ENCODE results near the gene PLCB3.
A peak's percentile ranks its signal among the peaks of the same experiment; 100 is the strongest.

Gene PLCB3

GRCh38 chr11:64232182-64232966 lies 19.0 kb upstream of the PLCB3 start:
- Histone ChIP-seq H3K4me1 (ENCODE audit: insufficient read depth, low read length, severe bottlenecking) (peaks cover 59% of the 10 kb centered on the region), H3K27ac (ENCODE audit: low read depth, low read length, poor library complexity, severe bottlenecking) (no peak overlapping the region), H3K4me2 (ENCODE audit: low read length) (no peak overlapping the region; the same call in 1 of the 2 replicates)

GRCh38 chr11:64232967-64233315 lies 18.4 kb upstream of the PLCB3 start:
- Histone ChIP-seq H3K4me1 (ENCODE audit: insufficient read depth, low read length, severe bottlenecking) (peaks cover 61% of the 10 kb centered on the region), H3K27me3 (ENCODE audit: insufficient read depth, low read length) (no peaks in the 10 kb centered on the region), H3K4me3 (ENCODE audit: low read depth, low read length, poor library complexity, severe bottlenecking) (no peak overlapping the region), H3K9ac (ENCODE audit: low read length) (no peak overlapping the region), H3K9me3 (ENCODE audit: low read length) (no peaks in the 10 kb centered on the region), H3K79me2 (ENCODE audit: insufficient read depth, low read length) (no peaks in the 10 kb centered on the region), H3K27ac (ENCODE audit: low read depth, low read length, poor library complexity, severe bottlenecking) (no peak overlapping the region), H3K9me2 (ENCODE audit: low read depth, low read length) (no peaks in the 10 kb centered on the region), H2AFZ (ENCODE audit: low read length) (no peak overlapping the region), H3K4me2 (ENCODE audit: low read length) (no peak overlapping the region; the same call in 1 of the 2 replicates), H3F3A (ENCODE audit: insufficient read depth, low read length) (0 out of 2 replicates have a peak, but pooled peaks cover 5% of the 10 kb centered on the region), H4K20me1 (ENCODE audit: insufficient read depth, low read length) (no peaks in the 10 kb centered on the region), H3K36me3 (ENCODE audit: insufficient read depth, low read length) (peaks cover 5% of the 10 kb centered on the region; the same call in 1 of the 2 replicates)
- no peak for TF ChIP-seq EZH2 (IDR thresholded peaks at IDR 0.05; ENCODE audit: borderline replicate concordance, low read length)
- no peak for TF ChIP-seq CTCF (IDR thresholded peaks at IDR 0.05; ENCODE audit: low read length)

More at GRCh38 chr11:64232182-64232966, 19.0 kb upstream of the PLCB3 start:
- TF ChIP-seq CTCF (IDR thresholded peaks at IDR 0.05; ENCODE audit: low read length) = no peak
- H3F3A ChIP-seq (ENCODE audit: insufficient read depth, low read length) = no peaks in the 10 kb centered on the region
- no peak overlapping the region for H3K9ac ChIP-seq (ENCODE audit: low read length)
- H3K79me2 ChIP-seq (ENCODE audit: insufficient read depth, low read length) = no peaks in the 10 kb centered on the region
- H3K9me3 ChIP-seq (ENCODE audit: low read length) = no peaks in the 10 kb centered on the region
- no peaks in the 10 kb centered on the region for H3K27me3 ChIP-seq (ENCODE audit: insufficient read depth, low read length)
- H3K36me3 ChIP-seq (ENCODE audit: insufficient read depth, low read length) = peaks cover 5% of the 10 kb centered on the region; the same call in 1 of the 2 replicates
- no peak overlapping the region for H2AFZ ChIP-seq (ENCODE audit: low read length)
- no peaks in the 10 kb centered on the region for H3K9me2 ChIP-seq (ENCODE audit: low read depth, low read length)
- H4K20me1 ChIP-seq (ENCODE audit: insufficient read depth, low read length) = no peaks in the 10 kb centered on the region
- no peak overlapping the region for H3K4me3 ChIP-seq (ENCODE audit: low read depth, low read length, poor library complexity, severe bottlenecking)

GRCh38 chr11:64233913-64234586 lies 17.3 kb upstream of the PLCB3 start, which contains the start of gene VEGFB:
VEGFB (plus strand) TSS chr11:64234584; CDS start chr11:64234834, 250 bp downstream.
- Histone ChIP-seq H3F3A (ENCODE audit: insufficient read depth, low read length) (peaks cover 16% of the 10 kb centered on the region; the same call in 1 of the 2 replicates), H3K27me3 (ENCODE audit: insufficient read depth, low read length) (no peaks in the 10 kb centered on the region), H3K36me3 (ENCODE audit: insufficient read depth, low read length) (peaks cover 13% of the 10 kb centered on the region; the same call in 1 of the 2 replicates), H3K9me3 (ENCODE audit: low read length) (no peaks in the 10 kb centered on the region), H2AFZ (ENCODE audit: low read length) (no peak within 1 kb of the TSS), H3K9me2 (ENCODE audit: low read depth, low read length) (no peaks in the 10 kb centered on the region), H3K79me2 (ENCODE audit: insufficient read depth, low read length) (no peaks in the 10 kb centered on the region), H3K4me1 (ENCODE audit: insufficient read depth, low read length, severe bottlenecking) (peaks cover 70% of the 10 kb centered on the region), H3K4me2 (ENCODE audit: low read length) (peak within 1 kb of the TSS; percentile 97), H4K20me1 (ENCODE audit: insufficient read depth, low read length) (no peaks in the 10 kb centered on the region), H3K9ac (ENCODE audit: low read length) (peak within 1 kb of the TSS; percentile 79), H3K4me3 (ENCODE audit: low read depth, low read length, poor library complexity, severe bottlenecking) (peak within 1 kb of the TSS; percentile 77), H3K27ac (ENCODE audit: low read depth, low read length, poor library complexity, severe bottlenecking) (peak within 1 kb of the TSS; percentile 69)
- no peak for TF ChIP-seq CTCF (IDR thresholded peaks at IDR 0.05; ENCODE audit: low read length)
- TF ChIP-seq EZH2 (IDR thresholded peaks at IDR 0.05; ENCODE audit: borderline replicate concordance, low read length) = no peak

Data from OCI-LY1 (cell line).